GM18951 (cell line): ENCODE results near the gene TTC33.

Source experiments
- POLR2A ChIP-seq: IDR thresholded peaks from 4 replicates; pipeline ENCODE4 v1.6.1; 2011; ENCODE audit warnings: mild to moderate bottlenecking; ENCODE audit not compliant: insufficient read length, insufficient read depth; ENCODE audit errors: extremely low read depth
- in situ Hi-C: fragments of 300-500 bp; cut with MboI; formaldehyde crosslinking; loops from one replicate; pipeline ENCODE4 v1.12.0; 2022; ENCODE audit warnings: low sequenced_read_pairs, mixed read lengths, inconsistent platforms; ENCODE audit not compliant: unreplicated experiment

TTC33 gene

GRCh38 chr5:40775085-40775845, 19.5 kb upstream of the TTC33 start:
- no peak for TF ChIP-seq POLR2A
- in situ Hi-C loops = no loop called here

- in situ Hi-C loops = no loop called here
- no peak for TF ChIP-seq POLR2A
Observed at GRCh38 chr5:40774623-40775022, 18.9 kb upstream of the TTC33 start.

- TF ChIP-seq POLR2A = no peak
- in situ Hi-C loops = no loop called here
Observed at GRCh38 chr5:40770764-40771163, 15.0 kb upstream of the TTC33 start.

GRCh38 chr5:40762705-40763104, 6.9 kb upstream of the TTC33 start:
- in situ Hi-C loops = no loop called here
- TF ChIP-seq POLR2A = no peak

- in situ Hi-C loops = loop anchor here (10.0 kb wide), 1 partner anchor 117 kb away; no protein-coding TSS in a partner anchor
Observed at GRCh38 chr5:40757400-40757799, 1.6 kb upstream of the TTC33 start.

GRCh38 chr5:40755093-40755406, 711 bp downstream of the TTC33 start:
- TF ChIP-seq POLR2A = no peak
- in situ Hi-C loops = loop anchor here (10.0 kb wide), 1 partner anchor 120 kb away; no protein-coding TSS in a partner anchor

More at GRCh38 chr5:40757400-40757799, 1.6 kb upstream of the TTC33 start:
- TF ChIP-seq POLR2A = no peak

- no peak for TF ChIP-seq POLR2A
- in situ Hi-C loops = loop anchor here (10.0 kb wide), 1 partner anchor 120 kb away; no protein-coding TSS in a partner anchor
Observed at GRCh38 chr5:40754381-40755092, 1.2 kb downstream of the TTC33 start.

GRCh38 chr5:40746703-40747102, 9.1 kb downstream of the TTC33 start:
- in situ Hi-C loops = loop anchor here (25.0 kb wide), 2 partner anchors 1034 to 1159 kb away; no protein-coding TSS in a partner anchor
- no peak for TF ChIP-seq POLR2A

GRCh38 chr5:40743771-40744170, 12.0 kb downstream of the TTC33 start:
- no peak for TF ChIP-seq POLR2A
- in situ Hi-C loops = loop anchor here (25.0 kb wide), 2 partner anchors 1031 to 1156 kb away; no protein-coding TSS in a partner anchor

GRCh38 chr5:40738502-40738901, 17.3 kb downstream of the TTC33 start:
- TF ChIP-seq POLR2A = no peak
- in situ Hi-C loops = loop anchor here (25.0 kb wide), 2 partner anchors 1026 to 1151 kb away; no protein-coding TSS in a partner anchor

- TF ChIP-seq POLR2A = no peak
- in situ Hi-C loops = loop anchor here (25.0 kb wide), 2 partner anchors 1024 to 1149 kb away; no protein-coding TSS in a partner anchor
Observed at GRCh38 chr5:40736103-40736875, 19.5 kb downstream of the TTC33 start.

- TF ChIP-seq POLR2A = no peak
- in situ Hi-C loops = loop anchor here (25.0 kb wide), 2 partner anchors 1023 to 1148 kb away; no protein-coding TSS in a partner anchor
Observed at GRCh38 chr5:40735609-40736008, 20.2 kb downstream of the TTC33 start.

- no peak for TF ChIP-seq POLR2A
- in situ Hi-C loops = loop anchor here (25.0 kb wide), 2 partner anchors 1023 to 1148 kb away; no protein-coding TSS in a partner anchor
Observed at GRCh38 chr5:40734986-40735385, 20.8 kb downstream of the TTC33 start.
